GM19463 (cell line): ENCODE results near the gene MBNL3.
"Not testable (repeated sequence)": the region's sequence is repeated elsewhere in the genome, so short reads cannot be mapped to it uniquely, and the experiment has no call there.

ENCODE experiments used
- ATAC-seq: cut with Tn5 transposase; IDR thresholded peaks from one replicate; pipeline ENCODE4 v1.9.1; 2021; ENCODE audit warnings: mild to moderate bottlenecking, moderate library complexity; ENCODE audit not compliant: unreplicated experiment

MBNL3 gene

GRCh38 chrX:132480581-132481203 lies 8.1 kb downstream of the MBNL3 start:
- ATAC-seq: peak; percentile 85

DNA sequence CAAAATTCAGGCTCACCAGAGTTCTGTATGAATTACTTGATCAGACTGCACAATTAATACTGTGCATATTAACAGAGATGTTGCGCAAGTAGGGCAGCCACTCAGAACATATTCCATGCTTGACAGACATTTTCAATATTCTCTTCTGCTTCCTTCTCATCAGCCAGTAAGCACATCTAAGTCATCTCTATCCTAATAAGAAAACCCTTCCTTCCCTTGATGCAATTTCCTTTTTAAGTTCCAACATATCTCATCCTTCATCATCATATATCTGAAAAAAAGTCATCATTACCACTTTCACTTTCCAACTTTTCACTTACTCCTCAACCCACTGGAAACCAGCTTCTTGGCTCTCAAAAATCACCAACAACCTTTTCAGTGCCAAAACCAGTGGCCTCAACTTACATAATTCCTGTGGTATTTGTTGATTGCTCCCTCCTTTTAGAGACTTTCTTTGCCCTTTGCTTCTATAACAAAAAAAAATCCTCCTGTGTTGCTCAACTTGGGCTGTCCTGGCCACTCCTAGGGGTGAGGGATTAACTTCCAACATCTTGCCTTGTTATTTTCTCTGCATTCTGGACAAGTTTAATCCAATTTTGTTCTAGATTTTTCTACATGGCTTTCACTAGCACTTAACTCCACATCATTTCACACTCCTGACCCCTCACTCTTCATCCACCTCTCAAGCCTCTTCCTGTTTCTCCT lies 14.1 kb downstream of the MBNL3 start:
- no peak for ATAC-seq

- no peak for ATAC-seq
These were observed 16.4 kb downstream of the MBNL3 start for GRCh38 chrX:132472397-132472796.

GRCh38 chrX:132470831-132471230 lies 18.0 kb downstream of the MBNL3 start:
- ATAC-seq: no peak

- no peak for ATAC-seq
These were observed 18.7 kb downstream of the MBNL3 start for GRCh38 chrX:132470179-132470578.

- no peak for ATAC-seq
These were observed 20.4 kb downstream of the MBNL3 start for GRCh38 chrX:132468454-132468853.

DNA sequence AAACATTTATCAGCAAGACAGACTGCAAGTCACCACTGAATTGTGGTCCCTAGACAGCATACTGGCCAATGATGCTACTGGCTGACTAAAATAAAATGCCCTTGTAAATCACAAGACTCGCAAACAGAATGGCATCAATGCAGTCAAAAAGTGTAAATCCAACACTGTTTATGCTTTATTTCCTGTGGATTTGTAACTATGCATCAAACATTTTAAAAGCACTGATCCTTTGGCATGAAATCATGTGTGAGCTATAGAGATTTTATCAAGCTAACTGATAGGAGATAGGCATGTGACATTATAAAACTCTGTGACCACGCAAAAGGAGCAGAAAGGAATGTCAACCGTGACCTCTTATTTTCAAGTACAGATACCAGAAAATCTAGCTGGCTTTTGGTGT lies 20.8 kb downstream of the MBNL3 start:
- ATAC-seq: no peak

- ATAC-seq: no peak
These were observed 21.8 kb downstream of the MBNL3 start for GRCh38 chrX:132467026-132467425.

DNA sequence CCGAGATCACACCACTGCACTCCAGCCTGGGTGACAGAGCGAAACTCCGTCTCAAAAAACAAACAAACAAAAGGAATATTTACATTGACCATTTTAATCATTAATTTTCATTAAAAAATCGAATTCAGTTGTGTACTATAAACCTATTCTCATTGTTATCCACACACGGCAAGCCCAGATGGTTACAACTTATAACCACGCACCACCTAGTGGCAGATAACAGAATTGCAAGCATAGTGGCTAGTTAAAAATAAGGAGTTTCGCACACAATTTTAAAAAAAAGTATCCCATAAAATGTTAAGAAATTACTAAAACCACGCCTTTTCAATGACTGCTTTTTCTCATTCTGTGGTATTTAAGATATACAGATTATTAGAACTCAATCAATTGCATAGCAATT lies 25.4 kb downstream of the MBNL3 start:
- ATAC-seq: no peak

GRCh38 chrX:132461886-132462285 lies 27.0 kb downstream of the MBNL3 start:
- ATAC-seq: no peak

DNA sequence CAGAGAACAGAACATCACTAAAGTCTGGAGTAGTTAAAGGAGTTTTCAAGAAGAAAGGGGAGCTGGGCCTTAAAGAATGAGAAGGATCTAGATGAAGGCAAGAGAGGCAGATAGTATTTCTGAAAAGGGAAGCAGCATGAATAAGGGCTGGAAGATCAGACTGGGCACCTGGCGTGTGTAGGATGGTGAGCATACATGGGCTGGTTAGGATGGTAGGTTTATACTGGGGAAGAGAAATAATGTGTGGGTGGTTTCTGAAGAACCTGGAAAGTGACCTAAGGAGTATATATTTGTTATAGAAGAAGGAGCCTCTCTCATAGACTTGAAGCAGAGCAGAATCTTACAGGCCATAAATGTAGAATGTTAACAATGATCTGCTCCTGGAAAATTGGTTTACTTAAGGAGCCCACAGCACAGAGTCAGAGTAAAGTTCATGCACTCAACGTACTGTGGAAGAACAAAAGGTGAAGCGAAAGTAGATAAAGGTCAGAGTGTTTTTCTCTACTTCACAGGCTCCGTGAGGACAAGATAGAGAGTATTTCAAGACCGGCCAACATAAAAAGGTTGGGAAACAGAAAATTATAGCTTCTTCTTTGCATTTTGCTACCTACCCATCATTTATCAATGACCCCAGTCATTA lies 35.8 kb downstream of the MBNL3 start:
- ATAC-seq: no peak

DNA sequence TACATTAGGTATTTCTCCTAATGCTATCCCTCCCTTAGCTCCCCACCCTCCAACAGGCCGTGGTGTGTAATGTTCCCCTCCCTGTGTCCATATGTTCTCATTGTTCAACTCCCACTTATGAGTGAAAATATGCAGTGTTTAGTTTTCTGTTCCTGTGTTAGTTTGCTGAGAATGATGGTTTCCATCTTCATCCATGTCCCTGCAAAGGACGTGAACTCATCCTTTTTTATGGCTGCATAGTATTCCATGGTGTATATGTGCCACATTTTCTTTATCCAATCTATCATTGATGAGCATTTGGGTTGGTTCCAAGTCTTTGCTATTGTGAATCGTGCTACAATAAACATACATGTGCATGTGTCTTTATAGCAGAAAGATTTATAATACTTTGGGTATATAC lies 42.9 kb downstream of the MBNL3 start:
- ATAC-seq: not testable (repeated sequence)

DNA sequence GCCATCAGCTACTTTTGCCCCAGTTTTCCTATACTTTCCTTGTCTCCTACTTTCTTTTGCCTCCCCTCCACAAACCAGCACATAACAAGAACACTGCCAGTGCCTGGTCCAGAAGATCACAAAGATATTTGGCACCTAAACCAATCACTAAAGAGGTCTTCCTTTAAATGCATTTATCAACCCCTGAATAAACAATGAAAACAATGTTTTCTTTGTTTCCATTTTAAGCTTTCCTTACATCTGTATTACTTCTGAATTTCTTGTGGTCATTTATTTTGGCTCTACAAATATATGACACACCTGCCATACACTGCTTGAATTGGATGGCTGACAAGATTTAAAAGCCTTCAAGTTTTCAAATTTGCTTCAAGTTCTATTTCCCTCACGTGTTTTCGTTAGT lies 43.9 kb downstream of the MBNL3 start:
- no peak for ATAC-seq

GRCh38 chrX:132443196-132444135 lies 45.4 kb downstream of the MBNL3 start:
- ATAC-seq: no peak

GRCh38 chrX:132442691-132443090 lies 46.1 kb downstream of the MBNL3 start:
- ATAC-seq: no peak

- no peak for ATAC-seq
These were observed 53.6 kb downstream of the MBNL3 start for GRCh38 chrX:132435222-132435621.

- ATAC-seq: no peak
These were observed 55.3 kb downstream of the MBNL3 start for GRCh38 chrX:132433551-132433950.

DNA sequence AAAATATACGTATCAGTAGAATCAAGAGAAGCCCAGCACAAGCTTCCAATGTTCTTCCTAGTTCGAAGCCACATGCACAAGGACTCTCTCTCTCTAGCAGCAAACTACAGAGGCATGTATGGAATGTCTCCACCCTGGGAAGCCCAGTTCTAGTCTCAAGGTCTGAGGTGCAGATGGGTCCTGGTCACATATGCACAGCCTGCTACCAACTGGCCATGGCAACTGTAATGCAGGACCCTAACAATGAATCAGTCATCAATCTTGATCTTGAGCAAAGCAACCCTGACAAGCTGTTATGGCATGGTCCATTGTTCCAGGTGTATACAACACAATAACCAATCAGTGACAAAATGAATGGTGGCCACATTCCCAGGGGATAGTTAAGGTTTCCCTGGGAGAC lies 55.8 kb downstream of the MBNL3 start:
- no peak for ATAC-seq

GRCh38 chrX:132428896-132429295 lies 59.9 kb downstream of the MBNL3 start:
- no peak for ATAC-seq

- no peak for ATAC-seq
These were observed 62.0 kb downstream of the MBNL3 start for GRCh38 chrX:132426695-132427281.
